ENCODE measurements around the gene KCNIP2.

The KCNIP2 gene

DNA sequence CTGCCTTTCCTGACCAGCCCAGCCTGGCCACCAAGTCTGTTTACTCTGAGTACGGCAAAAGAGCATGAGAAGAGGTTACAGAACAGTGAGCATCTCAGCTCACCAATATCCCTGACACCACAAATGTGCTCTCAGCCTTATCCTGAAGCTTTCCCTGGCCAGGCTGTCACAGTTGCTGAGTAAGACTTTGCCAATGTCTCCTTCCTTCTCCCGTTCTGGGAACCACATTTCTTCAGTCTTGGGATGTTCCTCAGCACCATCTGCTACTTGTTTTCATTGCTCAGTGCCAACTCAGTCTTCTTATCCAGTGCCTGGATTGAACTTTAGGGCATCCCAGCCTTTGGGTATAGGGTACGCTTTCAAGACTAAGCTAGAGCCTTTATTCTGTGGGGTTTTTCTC, 7.1 kb upstream of the KCNIP2 start:
- no peak for DNase-seq

DNA sequence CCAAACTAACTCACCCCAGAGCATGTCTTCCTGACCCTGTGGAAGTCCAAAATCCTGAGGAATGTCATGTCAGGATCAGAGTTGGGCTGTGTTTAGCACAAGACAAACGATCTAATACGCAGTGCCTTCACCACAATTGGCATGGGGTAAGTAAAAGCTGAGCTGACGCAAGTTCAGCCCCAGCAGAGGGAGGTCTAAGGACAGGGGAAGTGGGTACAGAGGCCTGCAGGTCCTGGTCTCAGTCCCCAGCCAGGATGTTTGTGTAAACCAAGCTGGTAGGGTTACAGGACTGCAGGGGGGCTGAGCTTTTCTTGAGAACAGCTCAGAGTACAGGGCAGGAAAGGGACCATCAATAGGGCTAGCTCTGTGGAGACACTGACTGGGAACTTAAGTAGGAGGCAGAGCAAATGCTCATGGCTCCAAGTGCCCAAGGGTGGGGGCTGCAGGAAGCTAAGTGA, 5.3 kb upstream of the KCNIP2 start:
- no peak for DNase-seq

DNA sequence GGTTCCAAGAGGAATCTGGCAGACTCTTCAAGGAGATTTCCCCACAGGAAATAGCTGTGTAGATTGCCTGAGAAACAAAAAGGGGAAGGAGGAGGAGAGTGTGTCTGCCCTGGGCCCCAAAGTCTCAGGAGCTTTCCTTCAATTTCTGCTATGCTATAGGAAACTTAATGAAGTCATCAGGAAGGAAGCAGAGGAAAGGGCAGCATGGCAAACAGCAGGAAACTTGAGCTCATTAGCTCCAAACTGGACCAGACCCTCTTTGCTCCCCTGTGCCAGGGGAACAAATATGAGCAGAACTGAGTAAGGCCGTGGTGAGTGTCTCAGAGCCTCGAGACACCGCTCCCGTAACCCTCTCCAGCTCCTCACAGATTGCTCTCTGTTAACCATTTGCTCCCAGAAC, 4.8 kb upstream of the KCNIP2 start:
- DNase-seq: no peak

DNA sequence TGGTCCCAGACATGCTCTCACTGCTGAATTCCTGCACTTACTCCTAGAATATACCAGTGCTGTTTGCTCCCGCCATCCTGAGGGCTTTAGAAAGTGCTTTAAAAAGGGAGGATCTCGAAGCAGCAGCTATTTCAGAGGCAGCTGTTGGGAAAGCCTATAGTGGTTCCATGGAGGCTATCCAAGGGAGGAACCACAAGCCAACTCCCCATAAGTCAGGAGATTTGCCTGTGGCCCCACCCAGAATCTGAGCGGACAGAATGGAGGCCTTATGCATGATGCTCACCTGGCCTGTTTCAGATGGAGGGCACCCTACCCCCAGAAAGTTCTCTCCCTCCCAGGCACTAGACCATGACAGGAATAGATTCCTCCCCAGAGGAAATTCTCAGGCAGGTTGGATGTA, 2.3 kb upstream of the KCNIP2 start:
- DNase-seq: no peak

DNA sequence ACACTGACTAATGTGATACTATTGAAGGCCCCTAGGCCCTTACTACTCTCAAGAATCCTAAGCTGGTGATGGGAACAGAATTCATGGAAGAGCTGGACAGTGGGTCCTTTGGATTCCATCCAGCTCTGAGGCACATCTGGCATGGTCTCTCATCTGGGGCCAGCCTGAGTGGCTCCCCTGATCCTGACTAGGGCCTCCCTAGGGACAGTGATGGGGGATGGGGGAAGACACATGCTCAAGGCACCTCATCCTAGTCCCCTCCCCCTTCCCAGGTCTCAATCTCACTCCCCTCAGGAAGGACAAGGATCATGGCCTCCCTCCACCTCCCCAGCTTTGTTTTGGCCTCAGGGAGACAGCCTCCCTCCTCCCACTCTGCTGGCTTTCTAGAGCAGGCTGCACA, 1.8 kb downstream of the KCNIP2 start:
- no peak for DNase-seq

DNA sequence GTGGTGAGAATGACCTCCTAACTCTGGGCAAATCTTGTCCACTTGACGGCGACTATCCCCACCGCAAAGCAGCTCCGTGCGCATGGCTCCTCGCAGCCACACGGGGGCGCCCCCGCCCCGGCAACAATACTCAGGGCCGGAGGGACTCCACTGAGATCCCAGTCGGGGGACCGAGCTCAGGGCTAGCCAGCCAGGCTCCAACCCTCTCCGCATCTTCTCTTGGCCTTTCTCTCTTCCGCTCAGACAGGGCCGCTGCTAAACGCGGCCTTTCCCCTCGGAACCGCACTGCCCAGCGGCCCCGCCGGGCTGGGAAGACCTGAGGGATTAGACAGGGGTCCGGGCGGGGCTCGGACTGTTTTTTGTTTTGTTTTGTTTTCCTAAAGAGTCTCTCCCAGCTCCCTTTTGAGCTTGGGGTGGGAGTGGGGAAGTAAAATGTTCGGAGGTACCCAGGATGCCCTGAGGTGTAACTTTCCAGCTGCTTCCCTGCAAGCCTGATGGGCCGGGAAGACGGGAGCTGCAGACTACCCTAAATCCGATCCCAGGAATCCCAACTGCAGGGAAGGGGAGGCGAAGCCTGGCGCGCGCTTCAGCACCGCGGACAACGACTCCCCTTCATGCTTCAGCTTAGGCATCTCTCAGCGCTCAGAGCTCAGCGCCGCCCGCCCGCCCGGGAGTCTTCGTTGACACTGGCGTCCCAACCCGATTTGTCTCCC, 2.7 kb downstream of the KCNIP2 start:
- DNase-seq: peak; percentile 69

DNA sequence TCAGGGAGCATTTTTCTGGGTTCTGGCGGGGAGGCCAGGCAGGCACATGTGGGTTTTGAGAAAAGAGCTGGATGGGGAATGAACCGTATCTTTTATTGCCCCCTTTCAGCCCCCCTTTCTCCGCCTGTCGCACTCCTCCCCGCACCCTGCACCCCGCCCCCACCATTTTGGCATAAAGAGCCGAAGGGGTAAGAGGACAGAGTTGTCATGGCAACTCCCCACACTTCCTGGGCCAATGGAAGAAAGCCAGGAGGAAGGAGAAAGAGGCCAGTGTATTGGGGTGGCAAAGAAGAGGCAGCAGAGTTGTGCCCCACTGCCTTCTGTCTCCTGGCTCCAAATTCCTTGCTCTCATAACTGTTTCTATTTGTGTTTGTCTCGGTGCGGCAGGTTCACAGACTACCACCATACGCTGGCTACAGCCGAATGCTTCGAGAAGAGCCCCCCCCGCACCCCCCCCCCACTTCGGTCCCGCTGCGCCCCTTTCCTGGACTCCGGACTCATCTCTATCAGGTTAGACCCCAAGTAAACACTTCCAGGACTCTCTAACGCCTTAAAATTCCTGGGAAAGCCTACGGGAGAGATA, 3.4 kb downstream of the KCNIP2 start:
- no peak for DNase-seq

DNA sequence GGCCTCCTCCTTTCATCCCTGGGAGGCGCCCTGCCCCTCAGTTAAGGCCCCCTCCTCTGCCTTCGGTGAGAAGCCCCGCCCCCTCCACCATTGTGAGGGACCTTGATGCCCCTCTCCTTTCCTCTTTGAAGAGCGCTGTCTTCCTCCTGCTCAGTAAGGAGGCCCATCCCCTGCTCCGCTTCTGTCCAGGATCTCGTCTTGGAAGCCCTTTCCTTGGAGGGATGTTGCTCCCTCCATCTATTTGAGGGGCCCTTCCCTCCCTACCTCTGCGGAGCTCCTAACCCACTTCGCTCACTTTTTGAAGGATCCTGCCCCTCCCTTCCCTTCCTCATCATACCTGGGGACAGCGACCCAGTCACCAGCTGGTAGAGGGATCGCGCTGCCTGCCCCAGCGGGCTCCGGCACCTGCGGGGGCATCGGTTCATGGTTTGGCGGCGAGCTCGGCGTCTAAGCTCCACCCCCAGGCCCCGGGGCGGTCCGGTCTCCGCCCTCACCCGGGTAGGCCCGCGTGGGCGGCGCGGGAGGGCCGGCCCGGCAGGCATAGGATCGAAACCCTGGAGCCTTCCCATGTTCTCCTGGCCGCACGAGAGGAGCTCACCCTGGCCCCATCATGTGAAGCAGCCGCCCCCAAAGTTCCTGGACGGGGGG, 4.1 kb downstream of the KCNIP2 start:
- DNase-seq: no peak

DNA sequence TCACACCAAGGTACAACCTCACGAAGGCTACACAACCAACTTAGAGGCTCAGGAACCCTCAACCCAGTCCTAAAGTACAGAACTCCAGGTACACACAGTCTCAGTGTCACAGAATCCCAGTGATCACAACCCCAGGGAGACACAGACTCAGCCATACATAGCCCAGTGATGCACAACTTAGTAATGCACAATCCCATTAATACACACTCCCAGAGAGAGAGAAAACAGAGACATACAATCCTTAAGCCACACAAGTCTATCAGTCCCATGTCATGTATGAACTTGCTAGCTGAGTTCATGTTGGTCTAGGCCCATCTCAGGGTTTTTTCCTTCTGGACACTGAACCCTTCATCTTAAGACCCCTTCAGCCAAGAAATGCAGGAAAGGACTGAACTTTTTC, 4.6 kb downstream of the KCNIP2 start:
- no peak for DNase-seq

DNA sequence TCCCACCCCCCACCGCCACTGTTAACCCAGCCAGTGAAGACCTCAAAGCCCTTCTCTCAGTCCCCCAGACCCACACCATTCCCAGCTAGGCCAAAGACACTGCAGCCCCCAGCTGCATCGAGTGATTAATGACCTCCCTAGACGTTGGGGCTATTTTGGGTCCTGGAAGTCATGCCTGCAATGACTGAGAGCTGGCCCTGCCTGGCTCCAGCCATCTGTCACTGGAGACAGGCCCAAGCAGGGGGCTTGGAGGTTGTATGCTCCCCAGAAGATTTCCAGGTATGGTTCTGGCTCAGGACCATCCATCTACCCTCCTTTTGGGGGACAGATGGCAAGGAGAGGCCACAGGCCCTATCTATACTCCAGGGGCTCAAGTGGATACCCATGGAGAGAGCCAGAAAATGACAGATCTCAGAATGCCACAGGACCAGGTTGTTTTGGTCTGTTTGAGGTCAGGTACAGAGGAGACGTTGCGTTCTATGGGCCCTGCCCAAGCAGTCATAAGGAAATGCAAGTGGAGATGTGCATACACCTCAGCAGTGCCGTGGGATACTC, 5.1 kb downstream of the KCNIP2 start:
- DNase-seq: no peak

DNA sequence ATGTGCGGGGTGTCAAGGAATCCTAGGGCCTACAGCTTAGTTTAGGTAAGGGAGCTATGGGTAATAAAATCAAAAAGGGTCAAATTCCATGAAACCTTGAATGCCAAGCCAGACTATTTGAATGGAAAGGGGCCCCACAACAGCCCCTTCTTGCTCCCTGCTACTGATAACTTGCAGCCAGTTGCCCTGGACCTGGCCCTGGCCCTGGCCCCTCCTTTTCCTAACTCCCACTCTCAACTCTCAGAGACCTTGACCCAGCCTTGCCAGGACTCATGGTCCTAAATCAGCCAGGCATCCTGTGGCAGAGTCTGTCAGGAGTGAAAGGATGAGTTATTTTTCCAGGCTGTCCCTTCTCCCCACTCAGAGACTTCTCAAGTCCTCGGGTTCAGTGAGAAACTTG, 5.9 kb downstream of the KCNIP2 start:
- no peak for DNase-seq

DNA sequence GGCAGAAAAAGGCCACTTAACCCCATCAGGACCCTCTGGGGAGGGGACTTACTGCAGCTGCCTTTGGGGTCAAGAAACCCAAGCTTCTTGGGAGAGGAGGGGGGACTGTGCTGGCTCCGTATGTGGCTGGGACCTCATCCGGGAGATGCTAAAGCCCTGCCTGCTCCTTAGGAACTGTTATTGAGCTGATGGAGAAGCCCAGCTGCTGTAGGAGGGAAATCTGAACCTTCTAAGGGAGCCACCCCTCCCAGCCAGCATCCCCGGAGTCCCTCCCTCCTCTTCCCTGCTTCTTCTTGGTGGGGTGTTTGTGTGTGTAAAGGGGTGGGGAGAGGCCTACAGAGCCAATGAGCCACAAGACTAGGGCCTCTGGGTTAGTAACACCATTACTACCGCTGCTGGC, 8.2 kb downstream of the KCNIP2 start:
- no peak for DNase-seq

DNA sequence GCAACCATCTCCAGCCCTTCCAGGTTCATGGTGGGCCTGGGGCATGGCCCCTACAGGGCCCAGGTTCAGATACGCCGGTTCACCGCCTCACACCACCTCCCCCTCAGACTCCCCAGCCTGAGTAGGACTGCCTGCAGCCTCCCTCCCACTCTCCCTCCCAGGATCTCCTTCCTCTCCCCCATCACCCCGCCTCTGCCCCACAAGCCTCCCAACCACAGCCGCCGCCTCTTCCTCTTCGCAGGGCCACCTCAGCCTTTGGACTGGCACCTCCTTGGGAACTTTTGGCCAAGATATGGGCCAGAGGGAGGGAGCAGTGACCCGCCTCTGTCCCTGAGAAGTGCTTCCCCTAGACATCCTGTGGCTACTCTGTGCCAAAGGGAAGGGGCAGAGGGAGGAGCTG, 9.3 kb downstream of the KCNIP2 start:
- DNase-seq: no peak

DNA sequence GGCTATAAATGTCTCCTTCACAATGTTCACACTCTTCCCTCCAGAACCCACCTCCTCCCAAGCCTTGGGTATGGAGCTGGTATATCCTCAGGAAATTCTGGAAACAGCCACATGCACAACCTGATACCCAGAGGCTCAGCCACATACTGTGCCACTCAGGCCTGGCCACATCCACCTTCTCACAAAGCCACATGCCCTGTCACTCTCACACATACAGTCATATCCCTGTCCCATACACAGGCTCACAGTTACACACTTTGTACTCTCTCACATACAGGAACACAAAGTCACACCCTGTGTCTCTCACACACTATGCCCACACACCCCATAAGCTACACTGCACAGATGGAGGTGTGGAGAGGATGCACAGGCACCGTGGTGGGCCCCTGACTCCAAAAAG, 10.1 kb downstream of the KCNIP2 start:
- DNase-seq: no peak

DNA sequence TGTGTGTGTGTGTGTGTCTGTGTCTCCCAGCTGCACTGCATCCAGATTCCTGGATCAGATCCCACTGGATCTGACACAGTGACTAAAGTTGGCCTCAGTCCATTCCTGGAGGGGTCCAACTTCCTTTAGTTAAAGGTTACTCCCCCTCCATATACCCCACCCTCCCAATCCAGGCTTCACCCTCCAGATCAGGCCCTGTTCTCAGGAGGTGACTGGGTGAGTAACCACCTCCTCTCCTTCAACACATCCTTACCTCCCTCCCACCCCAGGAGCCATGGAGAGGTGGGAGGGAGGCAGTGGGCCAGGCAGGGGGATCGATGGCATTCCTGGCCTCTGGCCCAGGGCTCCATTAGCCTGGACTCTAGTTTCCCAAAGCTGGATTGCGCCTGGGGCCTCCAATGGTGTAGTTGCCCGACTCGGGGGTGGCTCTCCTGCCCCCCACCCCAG, 11.3 kb downstream of the KCNIP2 start:
- no peak for DNase-seq

DNA sequence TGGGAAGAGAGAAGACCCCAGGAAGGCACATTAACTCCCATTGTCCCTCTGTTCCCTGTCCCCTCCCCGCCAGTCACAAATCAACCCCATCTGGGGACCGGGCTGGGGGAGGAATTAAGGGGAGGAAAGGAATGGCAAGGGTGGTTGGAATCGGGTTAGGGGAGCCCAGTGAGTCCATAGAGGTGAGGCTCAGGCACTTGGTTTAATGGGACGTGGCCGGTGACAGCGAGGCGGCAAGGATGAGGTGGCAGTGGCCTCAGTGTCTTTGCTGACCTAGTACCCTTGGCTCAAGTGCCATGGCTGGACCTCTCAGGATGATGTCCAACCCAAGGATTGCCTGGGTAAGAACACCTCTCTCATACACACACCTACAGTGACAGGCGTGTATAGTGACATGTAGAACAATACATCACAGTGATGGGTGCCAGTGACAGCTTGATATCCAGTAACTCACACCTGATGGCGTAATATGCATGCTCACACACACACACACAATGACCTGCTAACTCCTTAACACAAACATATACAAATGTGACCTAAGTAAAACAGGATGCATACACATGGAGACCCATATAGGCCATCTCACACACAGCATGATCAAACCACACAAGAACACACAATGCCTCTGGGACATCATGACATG, 12.3 kb downstream of the KCNIP2 start:
- no peak for DNase-seq

DNA sequence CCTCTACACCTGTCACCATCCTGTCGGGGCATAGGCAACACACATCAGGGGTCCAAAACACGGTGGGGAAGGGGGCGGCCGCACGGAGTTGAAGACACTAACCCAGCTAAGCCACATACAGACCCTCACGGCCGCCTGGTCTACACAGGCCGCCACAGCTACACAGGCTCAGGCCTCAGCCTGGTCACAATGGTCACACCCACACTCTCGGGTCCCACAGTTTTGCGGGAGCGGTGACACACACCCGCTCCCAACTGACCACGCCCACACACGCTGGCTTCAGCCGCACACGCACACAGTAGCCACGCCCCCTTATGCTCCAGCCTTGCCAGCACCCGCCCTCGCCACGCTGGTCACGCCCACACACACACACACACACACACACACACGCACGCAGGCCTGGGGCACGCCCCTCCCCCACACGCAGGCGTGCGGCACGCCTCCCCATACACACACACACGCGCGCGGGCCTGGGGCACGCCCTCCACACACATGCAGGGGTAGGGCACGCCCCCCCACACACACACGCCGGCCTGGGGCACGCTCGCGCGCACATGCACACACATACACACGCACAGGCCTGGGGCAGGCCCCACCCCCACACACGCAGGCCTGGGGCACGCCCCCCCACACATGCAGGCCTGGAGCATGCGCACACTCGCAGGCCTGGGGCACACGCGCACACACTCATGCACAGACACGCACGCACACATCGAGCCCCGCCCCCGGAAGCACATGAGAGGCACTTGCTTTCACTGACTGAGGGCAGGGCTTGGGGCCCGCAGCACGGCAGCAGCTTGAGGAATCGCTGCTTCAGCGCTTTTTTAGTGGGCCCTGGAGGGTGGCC, 13.1 kb downstream of the KCNIP2 start:
- peak; percentile 74 for DNase-seq

DNA sequence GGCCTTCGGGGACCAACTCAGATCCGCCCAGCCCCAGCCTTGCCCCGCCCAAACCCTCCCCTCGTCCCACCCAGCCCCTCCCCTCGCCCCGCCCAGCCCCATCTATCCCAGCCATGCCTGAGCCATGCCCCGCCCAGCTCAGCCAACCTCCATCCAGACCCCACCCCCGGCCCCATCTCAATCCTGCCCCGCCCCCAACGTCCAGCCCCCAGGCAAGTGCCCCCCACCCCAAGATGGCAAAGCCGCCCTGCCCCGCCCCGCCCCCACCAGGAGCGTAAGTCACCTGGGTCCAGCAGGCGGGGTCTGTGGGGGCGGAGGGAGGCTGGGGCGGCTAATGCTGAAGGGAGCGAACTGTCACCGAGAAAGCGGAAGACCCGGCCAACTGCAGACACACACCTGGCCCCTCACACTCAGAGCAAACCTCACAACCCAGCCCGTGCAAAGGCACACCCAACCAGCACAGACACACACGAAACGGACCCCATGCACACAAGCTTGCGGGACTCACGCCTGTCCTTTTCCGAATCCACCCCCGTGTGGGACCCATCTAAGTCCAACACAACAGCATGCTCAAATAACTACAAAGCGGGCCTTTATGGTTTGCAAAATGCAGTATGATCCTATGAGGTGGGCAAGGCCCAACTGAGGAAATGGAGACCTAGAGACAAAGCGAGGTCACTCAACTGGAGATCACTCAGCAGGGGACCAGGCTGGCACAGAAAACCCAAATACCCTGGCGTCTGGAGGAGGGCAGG, 13.9 kb downstream of the KCNIP2 start:
- no peak for DNase-seq

DNA sequence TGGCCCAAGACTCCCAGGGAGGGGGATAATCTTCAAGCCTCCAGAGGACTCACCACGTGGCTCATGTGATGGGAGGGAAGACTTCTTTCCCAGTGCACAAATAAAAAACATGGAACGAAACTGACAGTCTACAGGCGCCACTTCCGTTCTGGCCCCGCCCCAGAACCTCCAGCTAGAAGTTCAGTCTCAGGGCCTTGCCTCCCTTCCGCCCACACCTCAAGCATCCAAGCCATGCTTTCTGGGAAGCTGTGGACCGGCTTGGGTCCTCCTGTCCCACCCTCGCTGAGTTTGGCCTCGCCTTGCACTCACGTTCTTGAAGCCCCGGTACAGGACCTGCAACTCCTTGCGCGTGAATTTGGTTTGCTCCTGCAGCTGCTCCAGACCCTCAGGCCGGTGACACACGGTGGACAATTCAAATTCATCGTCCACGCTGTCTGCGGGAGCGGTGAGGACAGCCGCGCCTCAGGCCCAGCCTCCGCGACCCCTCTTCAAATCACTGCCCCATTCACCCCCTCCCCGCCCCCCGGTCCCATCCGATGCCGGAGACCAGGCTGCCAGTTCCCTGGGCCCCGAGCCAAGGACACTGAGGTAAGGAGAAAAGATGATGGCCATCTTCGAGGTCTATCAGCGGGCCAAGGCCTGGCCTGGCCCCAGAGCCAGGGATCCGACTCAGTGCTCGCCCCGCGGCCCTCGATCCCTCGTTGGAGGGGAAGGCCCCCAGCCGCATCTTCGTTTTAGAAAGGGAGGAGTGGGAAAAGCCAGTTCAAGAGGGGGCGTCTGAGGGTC, 14.6 kb downstream of the KCNIP2 start:
- no peak for DNase-seq

DNA sequence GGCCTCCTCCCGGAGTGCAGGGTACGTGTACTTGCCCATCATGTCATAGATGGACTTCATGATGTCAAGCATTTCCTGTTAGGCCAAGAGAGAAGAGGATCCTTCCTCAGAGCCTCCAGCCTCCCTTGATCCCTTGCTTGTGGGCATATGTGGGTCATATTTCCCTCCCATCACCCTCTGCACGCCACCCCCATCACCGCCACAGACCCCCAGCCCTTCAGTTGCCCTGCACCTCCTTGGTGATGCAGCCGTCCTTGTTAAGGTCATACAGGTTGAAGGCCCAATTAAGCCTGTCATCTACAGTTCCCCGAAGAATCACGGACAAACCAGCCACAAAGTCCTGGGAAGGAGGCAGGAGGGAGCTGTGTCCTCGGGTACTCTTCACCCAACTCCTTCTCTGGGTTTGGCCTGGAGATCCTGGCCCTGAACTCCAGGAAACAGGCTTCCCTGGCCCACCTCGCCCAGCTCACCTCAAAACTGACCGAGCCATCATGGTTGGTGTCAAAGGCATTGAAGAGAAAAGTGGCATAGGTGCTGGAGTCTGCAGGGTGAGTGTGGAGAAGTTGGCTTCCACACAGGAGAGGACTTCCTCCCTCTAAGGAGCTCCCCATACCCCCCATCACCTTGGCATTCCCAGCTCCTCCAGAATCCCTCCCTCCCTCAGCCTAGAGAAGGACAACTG, 15.5 kb downstream of the KCNIP2 start:
- no peak for DNase-seq
